Measurements from ENCODE around the gene OSBPL3. TPM values are rescaled to one million over a fixed set of nuclear protein-coding genes. Genes with fewer than 3 reads are reported as not detected.

The OSBPL3 gene
- total RNA-seq, 4 donors from 2014 or later, result 8.9 to 22.6 (median 13.7) TPM

DNA sequence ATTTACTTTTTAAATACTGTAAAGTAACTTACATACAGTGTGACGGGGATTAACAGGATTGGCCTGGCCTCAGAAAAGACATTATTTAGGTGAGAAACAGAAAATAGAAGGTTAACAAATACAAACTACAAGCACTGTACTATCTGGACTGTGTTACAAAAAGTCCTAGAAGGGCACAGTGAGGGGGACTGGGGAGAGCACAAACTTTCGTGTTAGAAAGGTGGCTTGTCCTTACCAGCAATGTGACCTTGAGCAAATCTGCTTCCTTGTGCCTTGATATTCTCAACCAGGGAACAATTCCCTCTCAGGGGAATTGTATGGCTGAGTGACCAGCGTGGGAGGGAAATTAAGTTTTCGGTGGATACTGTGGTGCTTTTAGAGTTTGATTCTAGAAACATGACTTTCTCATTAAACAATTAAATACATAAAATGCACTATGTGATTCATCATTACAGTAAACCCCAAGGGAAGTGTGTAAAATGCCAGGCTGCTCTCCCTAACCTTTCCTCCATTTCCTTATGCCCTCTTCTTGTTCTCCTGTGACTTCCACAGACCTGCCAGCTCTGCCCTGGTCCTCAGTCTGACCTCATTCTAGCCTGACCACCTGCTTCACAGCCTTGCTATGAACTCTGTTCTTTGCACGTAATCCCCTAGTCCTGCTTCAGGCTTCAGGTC, 57.7 kb downstream of the OSBPL3 start:
- Histone ChIP-seq H3K36me3 (no peaks in the 10 kb centered on the region), H3K4me1 (peaks cover 0 to 35% (median 21%) of the 10 kb centered on the region in 3 donors), H3K4me3 (no peak overlapping the region), H3K27ac (no peak overlapping the region), H3K27me3 (no peaks in the 10 kb centered on the region), H3K9me3 (no peaks in the 10 kb centered on the region)
- TF ChIP-seq POLR2A (IDR thresholded peaks at IDR 0.05), result no peak
- TF ChIP-seq, protein P1, sequence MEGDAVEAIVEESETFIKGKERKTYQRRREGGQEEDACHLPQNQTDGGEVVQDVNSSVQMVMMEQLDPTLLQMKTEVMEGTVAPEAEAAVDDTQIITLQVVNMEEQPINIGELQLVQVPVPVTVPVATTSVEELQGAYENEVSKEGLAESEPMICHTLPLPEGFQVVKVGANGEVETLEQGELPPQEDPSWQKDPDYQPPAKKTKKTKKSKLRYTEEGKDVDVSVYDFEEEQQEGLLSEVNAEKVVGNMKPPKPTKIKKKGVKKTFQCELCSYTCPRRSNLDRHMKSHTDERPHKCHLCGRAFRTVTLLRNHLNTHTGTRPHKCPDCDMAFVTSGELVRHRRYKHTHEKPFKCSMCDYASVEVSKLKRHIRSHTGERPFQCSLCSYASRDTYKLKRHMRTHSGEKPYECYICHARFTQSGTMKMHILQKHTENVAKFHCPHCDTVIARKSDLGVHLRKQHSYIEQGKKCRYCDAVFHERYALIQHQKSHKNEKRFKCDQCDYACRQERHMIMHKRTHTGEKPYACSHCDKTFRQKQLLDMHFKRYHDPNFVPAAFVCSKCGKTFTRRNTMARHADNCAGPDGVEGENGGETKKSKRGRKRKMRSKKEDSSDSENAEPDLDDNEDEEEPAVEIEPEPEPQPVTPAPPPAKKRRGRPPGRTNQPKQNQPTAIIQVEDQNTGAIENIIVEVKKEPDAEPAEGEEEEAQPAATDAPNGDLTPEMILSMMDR (IDR thresholded peaks at IDR 0.05), result no peak
- WGBS, 2 donors, result 82% methylated on average over 5 of the region's 5 CpGs
- intact Hi-C loops (cut with DNase I), result no loop called here
- no peak for DNase-seq

DNA sequence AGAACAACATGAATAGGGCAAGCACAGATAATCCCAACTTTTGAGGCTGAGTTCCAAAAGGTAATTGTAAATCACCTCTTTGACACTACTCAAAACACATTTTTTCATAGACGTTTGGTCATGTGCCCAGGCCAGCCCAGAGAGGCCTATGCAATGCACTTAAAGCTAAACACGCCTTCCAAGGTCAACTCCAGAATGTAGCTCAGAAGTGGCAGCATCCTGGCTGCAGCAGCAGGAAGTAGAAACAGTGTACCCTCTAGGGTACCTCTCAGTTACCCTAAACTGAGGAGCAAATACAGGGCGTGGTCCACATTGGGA, 58.7 kb downstream of the OSBPL3 start:
- Histone ChIP-seq H3K27ac (peak overlapping the region in 2 of 4 donors; percentile 21 to 42), H3K9me3 (no peaks in the 10 kb centered on the region), H3K4me3 (no peak overlapping the region), H3K27me3 (no peaks in the 10 kb centered on the region), H3K4me1 (peaks cover 0 to 32% (median 21%) of the 10 kb centered on the region in 3 donors), H3K36me3 (no peaks in the 10 kb centered on the region)
- no peak for TF ChIP-seq POLR2A (IDR thresholded peaks at IDR 0.05)
- TF ChIP-seq, protein P1 (IDR thresholded peaks at IDR 0.05), result no peak
- intact Hi-C loops (cut with DNase I), result no loop called here
- no peak for DNase-seq
- 23 to 41% methylated on average over 3 of the region's 3 CpGs for WGBS, 2 donors

DNA sequence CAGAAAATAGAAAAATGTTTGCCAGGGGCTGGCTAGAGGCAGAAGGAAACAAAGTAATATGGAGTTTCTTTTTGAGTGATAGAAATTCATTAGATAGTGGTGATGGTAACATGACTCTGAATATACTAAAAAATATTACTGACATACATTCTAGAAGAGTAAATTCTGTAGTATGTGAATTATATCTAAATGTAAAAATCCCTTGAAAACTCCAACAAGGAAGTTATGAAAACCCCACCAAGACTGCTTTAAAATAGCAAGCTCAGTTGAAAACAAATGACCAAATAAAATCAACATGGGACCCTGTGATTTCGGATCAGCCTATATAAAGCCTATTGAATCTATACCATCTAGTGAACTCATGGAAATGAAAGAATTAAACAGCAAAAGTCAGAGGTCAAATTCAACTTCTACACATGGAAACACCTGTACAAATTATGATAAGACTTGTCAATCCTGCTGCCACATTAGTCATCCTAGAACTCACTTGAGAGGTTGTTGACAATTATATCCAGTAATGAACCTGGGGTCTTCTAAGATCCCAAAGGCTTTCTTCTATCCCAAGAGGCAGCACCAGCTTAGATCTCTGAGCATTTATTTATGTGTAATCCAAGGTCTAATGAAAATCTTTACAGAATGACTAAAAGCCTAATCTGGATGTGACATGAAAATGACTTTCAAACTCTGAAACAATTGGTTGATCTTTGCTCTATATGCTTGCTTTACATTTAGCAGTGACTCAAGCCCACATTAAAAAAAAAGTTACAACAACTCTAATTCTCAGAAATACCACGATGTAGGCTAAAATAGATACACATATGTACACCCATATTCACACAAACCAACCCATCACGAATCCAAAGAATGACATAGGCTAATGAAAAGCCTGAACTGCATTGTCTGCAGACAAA, 59.3 kb downstream of the OSBPL3 start:
- TF ChIP-seq, protein P1 (IDR thresholded peaks at IDR 0.05), result no peak
- TF ChIP-seq POLR2A (IDR thresholded peaks at IDR 0.05), result no peak
- H3K4me3 ChIP-seq, result no peak overlapping the region
- no peaks in the 10 kb centered on the region for H3K27me3 ChIP-seq
- 45 to 48% methylated on average over 3 of the region's 3 CpGs for WGBS, 2 donors
- H3K9me3 ChIP-seq, result no peaks in the 10 kb centered on the region
- DNase-seq, result no peak
- H3K27ac ChIP-seq, result peak overlapping the region in 2 of 4 donors; percentile 36 to 42
- peaks cover 0 to 32% (median 21%) of the 10 kb centered on the region in 3 donors for H3K4me1 ChIP-seq
- intact Hi-C loops (cut with DNase I), result no loop called here
- H3K36me3 ChIP-seq, result no peaks in the 10 kb centered on the region

DNA sequence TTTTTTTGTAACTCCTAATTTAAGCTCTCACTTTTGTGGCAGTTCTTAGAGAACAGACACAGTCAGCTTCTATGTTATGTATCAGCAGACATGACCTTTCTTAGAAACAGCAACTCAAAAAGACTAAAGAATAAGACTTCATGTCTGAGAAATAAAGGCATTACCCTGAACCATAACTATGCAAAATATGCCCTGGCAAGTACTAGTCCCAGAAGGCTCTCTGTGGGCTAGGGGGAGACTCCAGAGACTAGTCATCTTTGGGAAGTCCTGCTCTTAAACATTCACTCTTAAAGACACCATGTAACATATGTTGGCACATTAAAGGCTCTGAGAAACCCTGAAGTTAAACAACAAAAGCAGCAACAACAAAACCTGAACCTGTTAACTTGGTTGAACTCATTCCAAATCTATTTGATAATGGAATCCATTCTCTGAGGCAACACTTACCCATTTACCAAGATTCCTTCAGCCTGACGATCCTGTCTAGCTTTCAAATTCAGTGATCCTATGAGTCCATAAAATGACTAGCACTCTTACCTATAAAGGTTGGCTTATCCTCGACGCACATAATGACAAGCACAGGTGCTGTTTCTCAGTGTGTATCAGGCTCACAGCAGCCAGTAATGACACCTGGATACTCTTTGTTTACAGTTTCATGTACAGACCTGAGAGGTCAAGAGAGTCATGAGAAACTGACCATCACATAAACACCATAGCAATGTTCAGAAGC, 62.3 kb downstream of the OSBPL3 start:
- Histone ChIP-seq H3K9me3 (no peaks in the 10 kb centered on the region), H3K27me3 (no peaks in the 10 kb centered on the region), H3K4me3 (no peak overlapping the region), H3K27ac (no peak overlapping the region), H3K36me3 (no peaks in the 10 kb centered on the region), H3K4me1 (peaks cover 0 to 29% (median 21%) of the 10 kb centered on the region in 3 donors)
- no peak for TF ChIP-seq POLR2A (IDR thresholded peaks at IDR 0.05)
- TF ChIP-seq, protein P1 (IDR thresholded peaks at IDR 0.05), result no peak
- intact Hi-C loops (cut with DNase I), result no loop called here
- DNase-seq, result no peak
- 58 to 63% methylated on average over 3 of the region's 3 CpGs for WGBS, 2 donors

Measured in esophagus squamous epithelium (tissue), 5 donors.